ENCODE data around the gene RPL28. TPM values are rescaled to one million over a fixed set of nuclear protein-coding genes. Genes with fewer than 3 reads are reported as not detected.

Gene RPL28
- total and polyA plus RNA-seq, 10 of the 15 experiments (the other 5 are each of a cell fraction or from before 2014, with no cell fraction given), result 260 to 3,542 (median 891) TPM

DNA sequence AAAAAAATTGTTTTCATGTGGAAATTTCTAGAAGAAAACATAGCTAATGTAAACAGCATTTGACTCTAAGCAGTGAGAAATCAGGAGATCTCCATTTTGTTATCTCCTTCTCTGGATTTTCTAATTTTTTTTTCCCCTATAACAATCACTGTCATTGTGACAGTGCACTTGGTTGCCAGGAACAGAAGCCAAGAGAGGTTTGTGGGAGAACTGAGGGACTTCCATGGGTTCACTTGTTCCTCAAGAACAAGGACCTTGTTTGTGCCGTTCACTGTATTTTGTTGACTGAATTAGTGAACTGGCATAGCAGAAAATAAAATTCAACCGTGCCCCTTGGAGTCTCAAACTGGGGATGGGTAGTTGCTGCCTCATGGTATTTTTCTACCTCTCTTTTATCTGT is 40.3 kb downstream of the RPL28 start:
- Histone ChIP-seq H3K27ac (ENCODE audit: control insufficient read depth, insufficient read depth) (no peak overlapping the region), H2AFZ (ENCODE audit: control insufficient read depth, low read depth, low read length) (no peak overlapping the region), H3K36me3 (ENCODE audit: control insufficient read depth in 2 of 2, insufficient read depth in 2 of 2, low read length in 1 of 2) (no peaks in the 10 kb centered on the region), H3K27me3 (replicated peaks in 1 of 2; ENCODE audit: control insufficient read depth in 2 of 2, insufficient read depth in 2 of 2, low read length in 1 of 2) (no peaks in the 10 kb centered on the region), H4K20me1 (ENCODE audit: control insufficient read depth, insufficient read depth) (no peaks in the 10 kb centered on the region), H3K4me1 (ENCODE audit: control insufficient read depth, insufficient read depth, low read length) (no peaks in the 10 kb centered on the region), H3K9ac (ENCODE audit: control insufficient read depth, insufficient read depth, low read length) (no peak overlapping the region), H3K4me2 (ENCODE audit: control insufficient read depth, insufficient read depth) (no peak overlapping the region), H3K4me3 (no peak overlapping the region), H3K79me2 (ENCODE audit: control insufficient read depth, insufficient read depth, low read length) (no peaks in the 10 kb centered on the region), H3K9me3 (replicated peaks; ENCODE audit: control insufficient read depth, insufficient read depth, low read length) (no peaks in the 10 kb centered on the region; the same call in 2 of the 3 replicates)
- BruUV-seq (replicated peaks), result no TSS peak
- ATAC-seq, result no peak
- ChIA-PET RAD21 (ENCODE audit: unreplicated experiment) (interaction anchor here (0.6 kb wide), 1 partner anchor 9 kb away, joined by 4 read pairs; no protein-coding TSS in a partner anchor), CTCF (no interaction called here), SMC1A (ENCODE audit: uncharacterized antibody, unreplicated experiment) (interaction anchor here (0.8 kb wide), 1 partner anchor 12 kb away, joined by 3 read pairs; no protein-coding TSS in a partner anchor), POLR2A (interaction anchor here (0.7 kb wide), 1 partner anchor 28 kb away, joined by 3 read pairs; no protein-coding TSS in a partner anchor)
- DNase-seq (ENCODE audit: low read depth, low spot score), result no peak
- WGBS (ENCODE audit: insufficient coverage, insufficient replicate concordance, low lambda C conversion rate, missing lambda C conversion rate), result 27% methylated on average over 2 of the region's 2 CpGs
- no peak for TF ChIP-seq SIX5 (IDR thresholded peaks at IDR 0.05; ENCODE audit: low read depth, low read length, severe bottlenecking)
- TF ChIP-seq NFYA (IDR thresholded peaks at IDR 0.05; ENCODE audit: borderline replicate concordance, low read depth, low read length), result no peak
- TF ChIP-seq HSF1 (IDR thresholded peaks at IDR 0.05; ENCODE audit: low read depth, low read length), result no peak
- no peak for TF ChIP-seq TBL1XR1 (IDR thresholded peaks at IDR 0.05; ENCODE audit: low read depth, low read length)
- TF ChIP-seq TCF12 (IDR thresholded peaks at IDR 0.05; ENCODE audit: low read depth, low read length), result no peak
- TF ChIP-seq BHLHE40 (IDR thresholded peaks at IDR 0.05; ENCODE audit: borderline replicate concordance in 1 of 2, low read depth in 2 of 2, low read length in 1 of 2), result no peak
- TF ChIP-seq ZBTB4 (CRISPR knock-in tag; IDR thresholded peaks at IDR 0.05), result no peak
- no peak for TF ChIP-seq RFX5 (IDR thresholded peaks at IDR 0.05; ENCODE audit: low read depth, low read length)
- intact Hi-C loops (cut with micrococcal nuclease; ENCODE audit: unreplicated experiment) (no loop called here), in situ Hi-C loops (cut with MboI) (no loop called here)
- no peak for FAIRE-seq
